Activated T-helper 1 cell treated with anti-CD3 and anti-CD28 coated beads, Interleukin-2, amount 50 U/mL, for 16 hours (primary cell): ENCODE results near the gene OPA3.

Experiments
- DNase-seq, 2 donors: peaks; one replicate each; pipeline ENCODE4 v3.0.0-alpha.2; 2020; ENCODE audit warnings: low read depth in 1 of 2, low spot score in 1 of 2

OPA3 gene

DNA sequence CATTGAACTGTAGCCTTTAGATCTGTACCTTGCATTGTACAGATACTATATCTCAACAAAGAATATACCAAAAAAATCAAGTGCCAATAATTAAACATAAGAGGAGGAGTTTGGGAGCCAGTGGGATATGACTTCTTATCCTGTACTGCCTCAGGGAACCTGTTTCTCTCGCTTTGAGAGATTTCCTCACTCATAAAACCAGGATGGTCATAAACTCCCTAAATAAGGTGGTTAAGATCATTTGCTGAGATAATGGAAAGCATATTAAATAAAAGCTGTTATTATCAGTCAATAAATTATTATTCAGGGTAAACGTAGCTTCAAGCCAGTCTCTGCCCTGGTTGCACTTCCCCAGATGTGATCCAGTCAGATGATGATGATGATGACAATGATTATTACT is 17.0 kb downstream of the OPA3 start:
- no peak for DNase-seq

DNA sequence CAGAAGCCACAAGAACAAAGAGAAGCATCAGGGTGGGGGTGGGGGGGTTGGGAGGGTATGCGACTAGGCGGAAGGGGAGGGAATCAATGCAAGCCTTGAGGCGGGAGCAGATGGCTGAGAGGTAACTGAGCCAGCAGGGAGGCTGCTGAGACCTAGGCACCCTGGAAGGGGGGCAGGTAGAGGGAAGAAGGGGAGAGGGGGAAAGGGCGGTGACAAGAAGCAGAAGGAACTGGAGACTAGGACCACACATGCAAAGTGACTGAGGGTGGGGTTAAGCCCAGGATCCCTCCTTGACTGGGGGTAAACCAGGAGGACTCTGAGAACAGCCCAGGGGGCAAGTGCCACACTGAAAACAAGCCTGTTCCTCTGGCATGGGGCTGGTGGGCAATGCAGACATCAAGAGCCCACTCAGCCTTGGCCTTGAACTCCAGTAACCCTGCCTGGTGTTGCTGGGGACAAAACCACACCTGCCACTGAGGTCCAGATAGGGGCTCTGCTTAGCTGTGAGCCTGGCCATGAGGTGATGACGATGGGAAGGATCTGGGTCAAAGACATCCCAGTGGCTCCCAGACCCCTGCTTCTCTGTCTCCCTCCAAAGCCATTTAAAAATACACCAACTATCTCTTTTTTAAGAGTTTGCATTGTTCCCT is 20.3 kb downstream of the OPA3 start:
- DNase-seq: no peak

DNA sequence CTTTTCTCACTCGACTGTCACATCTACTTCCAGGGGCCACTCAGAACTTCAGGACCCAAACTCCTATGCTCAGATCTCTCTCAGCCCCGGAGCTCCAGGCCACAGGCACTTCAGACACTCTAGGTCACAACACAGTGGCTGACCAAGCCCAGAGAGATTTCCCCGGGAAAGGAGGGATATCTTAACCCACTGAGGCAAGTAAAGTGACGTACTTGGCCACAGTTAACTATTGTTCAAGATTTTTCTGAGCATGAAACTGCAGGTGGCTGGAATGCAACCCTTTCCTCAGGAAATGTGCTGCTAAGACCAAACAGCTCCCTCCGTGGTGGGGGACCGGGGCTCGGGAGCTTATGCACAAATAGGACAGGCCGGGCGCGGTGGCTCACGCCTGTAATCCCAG is 23.9 kb downstream of the OPA3 start:
- DNase-seq: no peak

DNA sequence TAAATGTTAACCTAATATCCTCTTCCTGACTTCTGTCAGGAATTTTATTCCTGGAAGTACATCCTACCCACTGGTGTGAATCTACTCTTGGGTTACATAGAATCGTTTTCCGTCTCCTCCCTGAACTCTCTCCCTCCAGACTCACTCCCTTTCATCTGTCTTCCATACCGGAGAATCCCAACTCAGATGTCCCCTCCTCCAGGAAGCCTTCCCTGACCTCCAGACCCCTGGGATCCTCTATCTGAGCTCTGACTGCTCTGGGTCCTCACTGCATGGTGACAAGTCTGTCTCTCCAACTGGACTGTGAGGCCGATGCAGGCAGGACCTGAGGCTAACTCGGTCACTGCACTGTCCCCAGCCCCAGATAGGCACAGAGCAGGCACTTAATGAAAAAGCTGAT is 24.6 kb downstream of the OPA3 start:
- DNase-seq: no peak

DNA sequence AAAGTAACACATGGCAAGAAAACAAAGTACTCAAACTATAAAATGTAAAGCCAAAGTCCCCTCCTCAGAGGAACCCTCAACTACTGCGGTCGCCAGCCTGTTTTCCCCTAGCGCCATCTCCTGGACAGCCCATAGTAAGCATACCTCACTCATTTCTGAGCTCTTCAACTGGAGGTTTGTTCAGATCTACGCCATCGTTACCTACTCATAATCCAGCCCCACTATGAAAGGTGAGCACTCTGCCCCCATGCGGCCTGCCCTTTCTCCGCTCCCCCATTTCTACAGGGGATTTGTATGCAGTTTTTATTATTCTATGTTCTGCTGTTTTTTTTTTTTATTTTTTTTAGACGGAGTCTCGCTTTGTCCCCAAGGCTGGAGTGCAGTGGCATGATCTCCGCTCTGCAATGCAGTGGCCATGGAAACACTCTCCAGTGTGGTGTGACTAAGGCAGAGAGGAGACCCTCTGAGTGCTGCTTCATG is 26.2 kb downstream of the OPA3 start:
- DNase-seq: peak; percentile 15 to 24

DNA sequence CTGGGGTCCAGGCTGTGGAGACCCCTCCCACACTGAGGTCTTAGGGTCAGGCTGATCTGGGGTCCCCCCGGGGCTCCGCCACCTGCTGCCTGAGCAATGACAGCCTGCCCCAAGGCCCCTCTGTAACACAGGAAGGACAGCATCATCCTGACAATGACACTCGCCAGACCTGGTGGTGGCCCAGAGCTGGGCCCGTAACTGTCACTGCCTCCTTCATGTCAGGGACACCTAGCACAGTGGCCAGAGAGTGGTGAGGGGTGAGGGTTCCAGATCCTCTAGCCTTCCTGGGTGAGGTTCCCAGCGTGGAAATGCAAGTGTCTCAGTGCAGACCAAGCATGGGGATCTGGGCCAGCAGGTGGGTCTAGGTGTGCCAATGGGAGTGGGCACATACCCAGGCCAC is 27.8 kb downstream of the OPA3 start:
- no peak for DNase-seq

DNA sequence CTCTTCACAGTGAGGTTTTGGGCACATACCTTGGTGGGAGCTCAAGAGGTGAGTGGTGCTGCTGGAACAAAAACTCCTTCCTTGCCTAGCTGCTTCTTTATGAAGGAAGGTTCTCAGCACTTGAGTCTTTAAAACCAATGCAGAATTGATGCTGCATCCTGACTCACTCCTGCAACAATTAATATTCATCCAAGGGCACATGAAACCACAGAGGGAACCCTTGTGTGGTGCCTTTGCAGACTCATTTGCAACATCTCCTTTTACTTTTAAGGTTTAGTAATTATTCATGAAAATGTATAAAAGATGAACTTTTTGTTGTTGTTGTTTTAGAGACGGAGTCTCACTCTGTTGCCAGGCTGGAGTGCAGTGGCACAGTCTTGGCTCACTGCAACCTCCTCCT is 30.1 kb downstream of the OPA3 start:
- no peak for DNase-seq

DNA sequence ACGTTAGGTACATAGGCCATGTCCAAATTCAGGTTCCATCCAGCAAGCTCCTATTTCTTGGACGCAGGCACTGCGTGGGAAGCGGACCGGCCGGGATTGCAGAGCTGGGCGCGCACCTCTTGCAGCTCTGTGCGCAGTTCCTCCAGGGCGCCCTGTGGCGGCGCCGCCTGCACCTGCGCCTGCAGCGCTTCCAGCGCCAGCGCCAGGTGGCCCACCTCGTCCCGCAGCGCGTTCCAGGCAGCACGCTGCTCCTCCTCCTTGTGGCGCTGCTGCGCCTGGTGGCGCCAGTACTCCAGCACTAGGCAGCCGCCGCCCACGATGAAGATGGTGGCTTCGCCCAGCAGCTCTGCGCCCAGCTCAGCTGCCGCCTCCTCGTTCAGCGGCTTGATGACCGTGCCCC is 31.1 kb downstream of the OPA3 start:
- no peak for DNase-seq

DNA sequence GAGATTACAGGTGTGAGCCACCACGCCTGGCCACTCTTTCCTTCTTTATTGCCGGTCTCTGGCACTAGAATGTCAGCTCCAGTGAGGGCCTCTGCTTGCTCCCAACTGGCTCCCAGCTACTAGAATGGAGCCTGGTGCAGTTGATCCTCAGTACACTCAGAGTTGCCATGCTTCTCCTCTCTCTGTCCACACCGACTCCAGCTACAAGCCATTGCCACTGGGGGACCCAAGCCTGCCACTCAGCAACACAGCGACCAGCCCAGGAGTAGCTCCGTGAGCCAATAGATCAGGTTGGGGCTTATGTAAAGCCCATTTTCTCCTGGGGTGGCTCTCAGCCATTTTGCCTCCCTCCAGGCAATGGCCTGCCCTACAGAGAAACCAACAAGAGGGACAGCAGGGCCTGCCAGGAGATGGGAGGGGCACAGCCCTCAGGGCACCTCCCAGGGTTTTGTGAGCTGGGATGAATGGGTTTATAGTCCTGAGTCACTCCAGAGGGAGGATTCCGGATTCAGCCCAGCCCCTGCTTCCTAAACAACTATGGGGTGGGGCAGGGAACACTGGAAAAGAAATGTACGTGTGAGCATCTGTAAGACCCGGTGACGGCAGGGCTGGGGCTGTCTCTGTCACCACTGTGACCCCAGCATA is 36.5 kb downstream of the OPA3 start:
- no peak for DNase-seq

DNA sequence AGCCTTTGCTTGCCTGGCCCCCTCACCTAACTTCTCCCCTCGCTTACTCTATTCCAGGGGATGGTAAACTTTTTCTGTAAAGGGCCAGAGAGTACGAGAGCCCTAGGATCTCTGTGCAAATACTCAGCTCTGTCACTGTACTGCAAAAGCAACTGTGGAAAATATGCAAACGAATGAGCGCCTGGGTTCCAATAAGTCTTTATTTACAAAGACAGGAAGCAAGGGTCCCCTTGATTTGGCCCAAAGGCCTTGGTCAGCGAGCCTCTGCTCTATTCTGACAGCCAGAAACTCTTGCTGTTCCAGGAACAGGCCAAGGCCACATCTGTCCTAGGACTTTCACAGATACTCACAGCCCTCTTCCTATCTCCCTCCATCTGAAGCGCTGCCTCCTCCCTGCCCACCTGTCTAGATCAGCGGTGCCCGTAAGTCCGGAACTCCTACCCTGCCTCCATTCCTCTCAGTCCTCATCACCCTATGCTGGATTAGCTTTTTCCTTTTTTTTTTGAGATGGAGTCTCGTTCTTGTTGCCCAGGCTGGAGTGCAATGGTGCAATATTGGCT is 37.3 kb downstream of the OPA3 start:
- DNase-seq: no peak

DNA sequence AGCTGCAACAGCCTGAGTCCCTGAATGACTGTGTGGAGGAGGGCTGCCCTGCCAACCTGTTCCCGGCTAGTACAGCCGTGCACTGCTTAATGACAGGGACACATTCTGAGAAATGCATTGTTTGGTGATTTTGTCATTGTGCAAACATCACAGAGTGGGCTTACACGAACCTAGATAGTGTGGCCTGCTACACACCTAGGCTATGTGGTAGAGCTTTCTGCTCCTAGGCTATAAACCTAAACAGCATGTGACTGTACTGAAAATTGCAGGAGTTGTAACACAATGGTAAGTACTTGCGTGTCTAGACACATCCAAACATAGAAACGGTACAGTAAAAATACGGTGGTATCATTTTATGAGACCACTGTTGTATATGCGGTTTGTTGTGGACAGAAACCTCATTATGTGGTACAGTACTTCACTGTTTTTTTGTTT is 42.4 kb downstream of the OPA3 start:
- DNase-seq: no peak

DNA sequence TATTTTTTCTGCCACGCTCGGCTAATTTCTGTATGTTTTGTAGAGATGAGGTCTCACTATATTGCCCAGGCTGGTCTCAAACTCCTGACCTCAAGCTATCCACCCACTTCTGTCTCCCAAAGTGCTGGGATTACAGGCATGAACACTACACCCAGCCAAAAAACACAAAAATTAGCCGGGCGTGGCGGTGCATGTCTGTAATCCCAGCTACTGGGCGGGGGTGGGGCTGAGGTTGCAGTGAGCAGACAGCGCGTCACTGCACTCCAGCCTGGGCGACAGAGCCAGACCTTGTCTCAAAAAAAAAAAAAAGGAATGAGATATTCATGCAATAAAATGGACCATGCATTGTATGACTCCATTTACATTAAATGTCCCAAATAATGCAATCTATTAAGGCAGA is 45.1 kb downstream of the OPA3 start:
- no peak for DNase-seq

DNA sequence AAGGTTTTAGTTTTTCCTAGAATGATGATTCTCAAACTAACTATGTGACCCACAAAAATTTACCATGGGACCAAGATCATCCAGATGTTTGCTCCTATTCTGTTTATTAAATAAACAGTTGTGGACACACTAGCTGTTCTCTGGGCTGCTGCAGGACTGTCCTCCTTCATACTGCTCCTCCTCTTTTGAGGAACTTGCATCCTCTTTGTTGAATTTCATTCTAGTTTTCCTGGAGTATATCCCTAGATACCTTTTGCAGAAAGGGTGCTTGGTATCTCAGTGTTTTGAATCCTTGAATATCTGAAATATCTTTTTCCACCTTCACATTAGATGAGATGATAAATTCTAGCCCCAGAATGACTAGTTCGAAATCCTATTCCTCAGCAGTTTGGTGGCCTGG is 53.3 kb downstream of the OPA3 start:
- DNase-seq: no peak

DNA sequence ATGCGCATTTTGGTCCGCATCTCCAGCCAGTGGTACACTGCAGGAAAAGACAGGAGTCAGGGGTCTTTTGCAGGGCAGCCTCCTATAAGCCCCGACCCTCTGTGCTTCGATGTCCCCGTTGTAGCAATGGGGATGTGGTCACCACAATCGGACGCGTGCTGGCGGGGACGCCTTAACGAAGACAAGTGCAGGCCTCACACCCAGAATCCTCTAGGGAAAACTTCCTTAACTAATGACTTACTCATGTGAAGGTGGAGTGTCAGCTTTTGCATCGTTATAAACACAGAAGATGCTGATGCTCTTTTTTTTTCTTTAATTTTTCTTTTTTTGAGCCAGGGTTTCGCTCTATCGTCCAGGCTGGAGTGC is 55.2 kb downstream of the OPA3 start:
- DNase-seq: no peak

DNA sequence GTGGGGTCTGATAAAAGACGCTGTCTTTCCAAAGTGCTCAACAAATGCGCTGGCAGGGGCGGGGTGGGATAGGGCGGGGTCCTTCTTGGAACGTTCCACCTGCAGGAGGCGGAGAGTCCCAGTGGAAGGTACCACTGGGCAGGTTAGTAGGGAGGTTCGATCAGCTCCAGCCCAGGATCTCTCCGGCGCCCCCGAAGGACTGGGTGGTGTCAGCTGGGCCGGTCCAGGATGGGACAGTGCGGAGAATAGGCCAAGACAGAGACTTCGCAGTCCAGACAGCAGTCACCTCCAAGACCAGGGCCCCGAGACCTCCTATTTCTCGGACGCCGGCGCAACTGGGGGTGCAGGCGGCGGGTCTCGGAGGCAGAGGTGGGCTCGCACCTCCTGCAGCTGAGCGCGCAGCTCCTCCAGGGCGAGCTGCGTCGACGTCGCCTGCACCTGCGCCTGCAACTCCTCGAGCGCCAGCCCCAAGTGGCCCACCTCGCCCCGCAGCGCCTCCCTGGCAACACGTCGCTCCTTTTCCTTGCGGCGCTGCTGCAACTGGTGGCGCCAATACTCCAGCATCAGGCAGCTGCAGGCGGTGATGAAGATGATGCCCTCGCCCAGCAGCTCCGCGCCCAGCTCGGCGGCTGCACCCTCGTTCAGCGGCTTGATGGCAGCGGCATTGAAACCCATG is 55.7 kb downstream of the OPA3 start:
- DNase-seq: no peak

DNA sequence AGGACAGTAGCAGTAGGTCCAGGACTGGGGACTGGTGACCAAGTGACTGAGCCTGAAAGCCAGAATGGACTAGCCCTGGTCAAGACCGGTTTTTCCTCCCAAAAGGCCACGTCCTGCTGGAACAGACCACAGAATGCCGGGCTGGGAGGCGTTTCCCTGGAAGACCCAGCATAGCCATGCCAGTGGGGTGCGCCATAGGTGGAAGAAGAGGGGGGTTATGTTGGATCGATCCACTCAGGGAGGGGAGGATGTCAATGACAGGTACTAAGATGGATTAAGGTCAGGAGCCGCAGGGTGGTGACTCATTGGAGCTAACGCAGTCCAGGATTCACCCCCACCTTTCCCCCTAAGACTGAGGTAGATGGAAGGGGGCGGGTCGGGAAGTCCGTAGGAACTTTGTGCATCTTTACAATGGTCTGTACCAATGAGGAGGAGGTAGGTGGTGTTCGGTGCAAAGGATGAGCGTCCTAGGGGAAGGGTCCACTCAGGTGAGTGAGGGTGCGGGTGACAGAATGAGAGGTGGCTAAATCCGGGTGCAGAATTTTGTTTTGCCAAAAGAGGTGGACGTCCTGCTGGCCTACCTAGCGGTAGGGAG is 56.4 kb downstream of the OPA3 start:
- DNase-seq: no peak

DNA sequence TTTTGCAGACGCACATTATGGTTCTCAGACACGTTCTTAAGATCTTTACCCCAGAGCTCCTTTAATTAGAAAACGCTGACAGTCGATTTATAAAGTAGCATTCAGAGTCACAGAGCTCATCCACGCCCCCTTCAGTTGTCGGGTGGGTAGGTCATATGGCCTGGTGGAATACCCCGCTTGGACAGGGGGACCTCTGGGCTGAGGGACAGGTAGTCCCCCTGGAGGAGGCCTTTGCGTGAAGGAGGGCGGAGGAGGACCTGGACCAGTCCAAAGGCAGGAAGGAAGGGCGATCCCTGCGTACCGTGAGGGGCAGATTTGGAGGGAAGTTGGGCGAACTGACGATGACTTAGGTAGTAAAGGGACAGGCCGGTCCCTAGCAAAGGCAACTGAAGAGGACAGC is 56.9 kb downstream of the OPA3 start:
- no peak for DNase-seq

DNA sequence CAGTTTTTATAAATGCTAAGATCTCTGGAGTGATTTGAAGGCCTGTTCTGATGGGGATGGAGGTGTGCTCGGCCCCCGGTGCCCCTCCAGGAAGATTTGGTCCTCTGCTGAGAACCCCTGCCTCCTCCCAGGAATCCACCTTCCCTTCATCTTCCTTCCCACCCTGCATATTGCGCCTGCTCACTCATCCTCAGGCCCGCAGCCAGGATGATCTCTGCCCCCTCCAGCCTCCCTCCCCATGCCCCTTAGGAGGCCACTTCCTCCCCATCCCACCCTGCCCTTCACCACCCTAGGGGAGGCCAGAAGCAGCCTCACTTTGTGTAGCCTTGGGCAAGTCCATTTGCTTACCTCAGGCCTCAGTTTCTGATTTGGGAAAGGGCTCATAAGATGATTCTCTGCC is 57.6 kb downstream of the OPA3 start:
- no peak for DNase-seq

DNA sequence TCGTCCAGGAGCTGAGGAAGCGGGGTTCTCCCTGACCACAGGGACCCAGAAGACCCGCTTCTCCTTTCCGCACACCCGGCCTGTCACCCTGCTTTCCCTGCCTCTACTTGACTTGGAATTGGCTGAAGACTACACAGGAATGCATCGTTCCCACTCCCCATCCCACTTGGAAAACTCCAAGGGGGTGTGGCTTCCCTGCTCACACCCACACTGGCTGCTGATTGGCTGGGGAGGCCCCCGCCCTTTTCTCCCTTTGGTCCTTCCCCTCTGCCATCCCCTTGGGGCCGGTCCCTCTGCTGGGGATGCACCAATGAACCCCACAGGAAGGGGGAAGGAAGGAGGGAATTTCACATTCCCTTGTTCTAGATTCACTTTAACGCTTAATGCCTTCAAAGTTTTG is 58.5 kb downstream of the OPA3 start:
- DNase-seq: no peak

DNA sequence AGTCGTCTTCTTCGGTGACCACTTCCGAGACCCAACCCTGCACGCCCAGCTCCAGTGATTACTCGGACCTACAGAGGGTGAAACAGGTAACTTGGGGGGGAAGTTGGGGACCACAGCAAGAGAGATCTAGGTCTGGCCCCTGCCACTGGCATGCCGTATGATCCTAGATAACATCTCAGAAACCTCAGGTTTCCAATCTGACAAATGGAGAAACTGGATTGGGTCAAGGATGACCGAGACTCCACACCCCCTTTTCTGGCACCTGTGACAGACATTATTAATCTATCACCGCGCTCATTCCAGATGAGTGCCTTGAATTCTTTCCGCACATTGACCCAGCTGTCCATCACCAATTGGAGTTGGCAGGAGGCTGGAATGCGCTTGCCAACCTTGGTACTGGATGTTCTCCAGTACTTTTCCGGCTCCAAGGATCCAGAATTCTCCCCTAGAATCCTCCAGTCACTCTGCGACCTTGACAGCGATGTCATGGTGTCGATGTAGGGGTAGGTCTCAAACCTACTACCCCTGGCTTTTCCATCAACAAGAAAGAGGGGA is 60.0 kb downstream of the OPA3 start:
- DNase-seq: no peak

DNA sequence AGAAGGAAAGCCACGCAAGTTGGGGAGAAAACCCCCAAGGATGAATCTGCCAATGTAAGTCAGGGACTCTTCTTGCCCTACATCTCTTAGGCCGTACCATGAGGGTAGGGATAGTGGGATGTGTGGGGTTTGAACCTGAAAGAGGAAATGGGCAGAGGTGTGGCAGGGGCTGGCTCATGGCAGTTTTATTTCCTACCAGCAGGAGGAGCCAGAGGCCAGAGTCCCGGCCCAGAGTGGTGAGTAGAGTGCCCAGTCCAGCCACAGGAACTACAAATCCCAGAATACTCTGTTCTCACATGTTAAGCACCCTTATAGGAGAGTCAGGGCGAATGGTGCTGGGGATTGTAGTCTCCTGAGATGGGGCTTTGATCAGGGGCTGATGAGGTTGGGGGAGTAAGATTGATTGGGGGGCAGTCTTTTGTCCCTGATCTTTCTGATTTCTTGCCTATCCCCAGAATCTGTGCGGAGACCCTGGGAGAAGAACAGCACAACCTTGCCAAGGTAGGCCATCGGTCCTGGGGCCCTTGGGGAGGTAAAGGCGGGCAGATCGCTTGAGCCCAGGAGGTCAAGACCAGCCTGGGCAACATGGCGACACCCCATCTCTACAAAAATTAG is 60.9 kb downstream of the OPA3 start:
- peak; percentile 40 to 55 for DNase-seq
